HG02870 (cell line): Measurements from ENCODE around the gene OR6C2.
"Not testable (repeated sequence)": the region's sequence is repeated elsewhere in the genome, so short reads cannot be mapped to it uniquely, and the experiment has no call there.

Experiments
- ATAC-seq: cut with Tn5 transposase; IDR thresholded peaks from one replicate; pipeline ENCODE4 v1.9.1; 2021; ENCODE audit warnings: mild to moderate bottlenecking, moderate library complexity; ENCODE audit not compliant: unreplicated experiment

OR6C2 gene

GRCh38 chr12:55470088-55470829 is 26.4 kb downstream of the OR6C2 start, which contains the start of gene OR6C70:
OR6C70 (minus strand) TSS chr12:55470138; CDS start chr12:55470138, 0 bp downstream.
- ATAC-seq = no peak

GRCh38 chr12:55472264-55472663 is 28.4 kb downstream of the OR6C2 start:
- no peak for ATAC-seq

- ATAC-seq = not testable (repeated sequence)
Measured at GRCh38 chr12:55479136-55479535, 35.3 kb downstream of the OR6C2 start.

- not testable (repeated sequence) for ATAC-seq
Measured at GRCh38 chr12:55484284-55484683, 40.4 kb downstream of the OR6C2 start.

- no peak for ATAC-seq
Measured at GRCh38 chr12:55492078-55492477, 48.2 kb downstream of the OR6C2 start, which contains the start of gene OR6C68. OR6C68 (plus strand) TSS chr12:55492378; CDS start chr12:55492378, 0 bp downstream.

- no peak for ATAC-seq
Measured at GRCh38 chr12:55495490-55495889, 51.6 kb downstream of the OR6C2 start.

- no peak for ATAC-seq
Measured at GRCh38 chr12:55499231-55499630, 55.4 kb downstream of the OR6C2 start.

- ATAC-seq = no peak
Measured at GRCh38 chr12:55499810-55500252, 56.0 kb downstream of the OR6C2 start.

GRCh38 chr12:55501601-55502000 is 57.7 kb downstream of the OR6C2 start:
- ATAC-seq = no peak
